Progenitor cell of endocrine pancreas (in vitro differentiated cells): ENCODE measurements around the gene RIMBP2. TPM values are rescaled to one million over a fixed set of nuclear protein-coding genes. Genes with fewer than 3 reads are reported as not detected.

Source experiments
- DNase-seq: peaks from one replicate; pipeline ENCODE4 v3.0.0; 2021; ENCODE audit warnings: low spot score; ENCODE audit not compliant: unreplicated experiment
- H3K27ac Mint-ChIP-seq: 2 replicates; pipeline ENCODE4 v1.8.0; 2021; ENCODE audit warnings: mild to moderate bottlenecking, moderate library complexity, mixed read lengths
- H3K27me3 Mint-ChIP-seq: 2 replicates; pipeline ENCODE4 v1.8.0; 2021; ENCODE audit warnings: mixed read lengths
- H3K36me3 Mint-ChIP-seq: 2 replicates; pipeline ENCODE4 v1.8.0; 2022; ENCODE audit warnings: mixed read lengths; ENCODE audit not compliant: insufficient read depth
- H3K4me1 Mint-ChIP-seq: 2 replicates; pipeline ENCODE4 v1.8.0; 2021; ENCODE audit warnings: low read depth, mixed read lengths
- H3K4me3 Mint-ChIP-seq: 2 replicates; pipeline ENCODE4 v1.8.0; 2021; ENCODE audit warnings: low read depth, mild to moderate bottlenecking, moderate library complexity, mixed read lengths
- H3K9me3 Mint-ChIP-seq: 2 replicates; pipeline ENCODE4 v1.8.0; 2021; ENCODE audit warnings: low read depth, mixed read lengths
- total RNA-seq: library from RNA; stranded (reverse); gene quantifications from 2 replicates; pipeline ENCODE4 v1.2.1, GENCODE V29; 2021
- TF ChIP-seq, protein P1 (sequence below): fragments of 200-600 bp; sonication (generic); IDR thresholded peaks from one replicate; pipeline ENCODE4 v1.5.0; 2021; ENCODE audit warnings: antibody characterized with exemption, mild to moderate bottlenecking; ENCODE audit not compliant: unreplicated experiment

Gene RIMBP2
- total RNA-seq, 1 donor from 2014 or later = 31.6 TPM

- H3K9me3 Mint-ChIP-seq = peaks cover 16% of the 10 kb centered on the region
- H3K4me1 Mint-ChIP-seq = peaks cover 6% of the 10 kb centered on the region
- TF ChIP-seq, protein P1, sequence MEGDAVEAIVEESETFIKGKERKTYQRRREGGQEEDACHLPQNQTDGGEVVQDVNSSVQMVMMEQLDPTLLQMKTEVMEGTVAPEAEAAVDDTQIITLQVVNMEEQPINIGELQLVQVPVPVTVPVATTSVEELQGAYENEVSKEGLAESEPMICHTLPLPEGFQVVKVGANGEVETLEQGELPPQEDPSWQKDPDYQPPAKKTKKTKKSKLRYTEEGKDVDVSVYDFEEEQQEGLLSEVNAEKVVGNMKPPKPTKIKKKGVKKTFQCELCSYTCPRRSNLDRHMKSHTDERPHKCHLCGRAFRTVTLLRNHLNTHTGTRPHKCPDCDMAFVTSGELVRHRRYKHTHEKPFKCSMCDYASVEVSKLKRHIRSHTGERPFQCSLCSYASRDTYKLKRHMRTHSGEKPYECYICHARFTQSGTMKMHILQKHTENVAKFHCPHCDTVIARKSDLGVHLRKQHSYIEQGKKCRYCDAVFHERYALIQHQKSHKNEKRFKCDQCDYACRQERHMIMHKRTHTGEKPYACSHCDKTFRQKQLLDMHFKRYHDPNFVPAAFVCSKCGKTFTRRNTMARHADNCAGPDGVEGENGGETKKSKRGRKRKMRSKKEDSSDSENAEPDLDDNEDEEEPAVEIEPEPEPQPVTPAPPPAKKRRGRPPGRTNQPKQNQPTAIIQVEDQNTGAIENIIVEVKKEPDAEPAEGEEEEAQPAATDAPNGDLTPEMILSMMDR = no peak
Observed at GRCh38 chr12:130625201-130625600, 90.9 kb downstream of the RIMBP2 start.

GRCh38 chr12:130622803-130623202 is 93.3 kb downstream of the RIMBP2 start:
- Mint-ChIP-seq H3K4me1 (peaks cover 17% of the 10 kb centered on the region), H3K27ac (no peak overlapping the region), H3K27me3 (no peaks in the 10 kb centered on the region), H3K9me3 (peaks cover 16% of the 10 kb centered on the region), H3K4me3 (no peak overlapping the region), H3K36me3 (peaks cover 9% of the 10 kb centered on the region)
- TF ChIP-seq, protein P1 = no peak
- no peak for DNase-seq

More at GRCh38 chr12:130625201-130625600, 90.9 kb downstream of the RIMBP2 start:
- Mint-ChIP-seq H3K4me3 (no peak overlapping the region), H3K27ac (no peak overlapping the region), H3K36me3 (peaks cover 6% of the 10 kb centered on the region), H3K27me3 (no peaks in the 10 kb centered on the region)
- DNase-seq = no peak

DNA sequence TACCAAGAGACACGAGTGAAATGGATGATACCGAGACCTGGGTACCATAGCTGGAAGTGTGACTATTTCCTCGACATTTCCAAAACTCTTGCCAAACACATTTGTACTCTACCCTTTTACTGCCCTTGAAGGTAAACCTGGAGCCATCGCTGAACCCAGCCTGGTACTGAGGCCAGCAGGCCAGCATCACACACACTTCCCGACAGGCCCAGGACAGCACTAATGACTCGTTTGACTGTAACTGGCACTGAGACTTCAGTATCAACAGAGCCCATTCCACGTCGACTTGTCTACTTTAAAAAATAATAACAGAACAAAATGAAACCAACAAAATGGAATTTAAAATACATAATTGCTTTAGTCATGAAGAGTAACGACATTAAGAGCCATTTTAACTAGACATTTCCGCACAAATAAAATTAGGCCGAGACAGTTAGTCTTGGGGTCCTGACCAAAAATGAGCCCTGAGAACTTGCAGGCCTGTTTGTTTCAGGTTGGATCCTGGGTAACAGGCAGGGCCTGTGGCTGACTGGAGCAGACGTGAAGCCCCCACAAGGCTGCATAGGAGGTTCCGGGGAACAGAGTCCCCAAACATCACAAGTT is 94.3 kb downstream of the RIMBP2 start:
- peaks cover 17% of the 10 kb centered on the region for H3K4me1 Mint-ChIP-seq
- no peak for DNase-seq
- H3K27ac Mint-ChIP-seq = peak overlapping the region; percentile 73
- H3K9me3 Mint-ChIP-seq = peaks cover 16% of the 10 kb centered on the region
- H3K36me3 Mint-ChIP-seq = peaks cover 9% of the 10 kb centered on the region
- no peak overlapping the region for H3K4me3 Mint-ChIP-seq
- TF ChIP-seq, protein P1 = no peak
- H3K27me3 Mint-ChIP-seq = no peaks in the 10 kb centered on the region

DNA sequence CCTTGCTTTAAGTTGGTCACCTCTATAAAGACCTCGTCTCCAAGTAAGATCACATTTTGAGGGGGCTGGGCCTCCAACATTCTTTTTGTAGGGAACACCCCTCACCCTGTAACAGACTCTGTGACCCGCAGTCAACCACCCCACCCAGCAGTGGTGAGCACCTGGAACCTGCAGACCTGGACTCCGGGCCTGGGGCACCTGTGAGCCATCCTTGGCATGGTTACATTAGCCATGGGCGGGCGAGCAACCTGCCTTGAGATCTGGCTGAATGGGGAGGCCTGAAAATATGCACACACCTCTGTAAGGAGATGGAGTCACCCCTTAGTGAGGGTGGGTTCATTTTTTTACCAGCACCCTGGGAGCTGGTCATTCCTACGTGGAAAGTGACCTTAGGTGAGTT is 95.3 kb downstream of the RIMBP2 start:
- H3K36me3 Mint-ChIP-seq = peaks cover 9% of the 10 kb centered on the region
- H3K9me3 Mint-ChIP-seq = peaks cover 16% of the 10 kb centered on the region
- no peak overlapping the region for H3K4me3 Mint-ChIP-seq
- H3K27ac Mint-ChIP-seq = no peak overlapping the region
- peaks cover 17% of the 10 kb centered on the region for H3K4me1 Mint-ChIP-seq
- H3K27me3 Mint-ChIP-seq = no peaks in the 10 kb centered on the region
- TF ChIP-seq, protein P1 = no peak
- no peak for DNase-seq

- peaks cover 9% of the 10 kb centered on the region for H3K36me3 Mint-ChIP-seq
- H3K4me3 Mint-ChIP-seq = no peak overlapping the region
- no peaks in the 10 kb centered on the region for H3K27me3 Mint-ChIP-seq
- H3K4me1 Mint-ChIP-seq = peaks cover 17% of the 10 kb centered on the region
- H3K9me3 Mint-ChIP-seq = peaks cover 16% of the 10 kb centered on the region
- DNase-seq = no peak
- peak overlapping the region; percentile 71 for H3K27ac Mint-ChIP-seq
- TF ChIP-seq, protein P1 = no peak
Observed at GRCh38 chr12:130620281-130620680, 95.8 kb downstream of the RIMBP2 start.
